K562 (cell line): ENCODE measurements around the gene IPCEF1. TPM values are rescaled to one million over a fixed set of nuclear protein-coding genes. Genes with fewer than 3 reads are reported as not detected.
"Not testable (repeated sequence)": the region's sequence is repeated elsewhere in the genome, so short reads cannot be mapped to it uniquely, and the experiment has no call there.

Source experiments
- ATAC-seq: fragments of 200-7000 bp; cut with Tn5 transposase; 3 replicates; pipeline ENCODE4 v1.9.1; 2020; ENCODE audit warnings: moderate library complexity
- BruUV-seq: library from RNA; stranded (reverse); fragments of 400-500 nt; replicated peaks from 2 replicates; lab custom pipeline; 2021; lab: Mats Ljungman, UMichigan
- CTCF ChIA-PET: fragments of 300-600 bp; formaldehyde crosslinking; extraction: SDS; loops from one replicate; lab custom pipeline; 2021; ENCODE audit warnings: low intra/inter-chr PET ratio; lab: Yijun Ruan, JAX
- POLR2A ChIA-PET: fragments of 300-600, 350-650 bp; sonication (Branson Sonifier 250); formaldehyde crosslinking; extraction: SDS; loops from one replicate; lab custom pipeline; 2021; ENCODE audit warnings: antibody characterized with exemption, inconsistent platforms; lab: Yijun Ruan, JAX
- DNase-seq, 4 experiments: peaks; one replicate each; pipeline versions ENCODE4 v3.0.0 to v3.0.0-alpha.2; 2011 to 2018; ENCODE audit warnings: low spot score in 3 of 4, mixed read lengths in 3 of 4; ENCODE audit errors: extremely low read depth in 1 of 4
- FAIRE-seq: peaks from 2 replicates; lab custom pipeline; 2011; peaks lifted over from hg19 to GRCh38; lab: Jason Lieb, UNC
- H2AFZ ChIP-seq: 2 replicates; pipeline ENCODE4 v1.6.0; 2011; ENCODE audit warnings: low read depth, low read length, control low read depth, inconsistent platforms
- H3K27ac ChIP-seq: fragments of 200-600 bp; 3 replicates; pipeline ENCODE4 v1.8.0; 2011; ENCODE audit warnings: low read depth, mild to moderate bottlenecking, control low read depth, inconsistent platforms, low read length, moderate library complexity, mixed read lengths; ENCODE audit errors: extremely low read depth
- H3K27me3 ChIP-seq, 2 experiments: fragments of 300-600 bp in 1 of 2; 2 replicates in 1 of 2; 3 replicates in 1 of 2; pipeline versions ENCODE4 v1.6.0 to v1.8.0; 2011; ENCODE audit warnings: inconsistent platforms in 2 of 2, low read length in 2 of 2, mild to moderate bottlenecking in 1 of 2, mixed read lengths in 1 of 2, moderate library complexity in 1 of 2; ENCODE audit not compliant: control insufficient read depth in 2 of 2, insufficient read depth in 2 of 2
- H3K36me3 ChIP-seq: fragments of 300-600 bp; 3 replicates; pipeline ENCODE4 v1.8.0; 2011; ENCODE audit warnings: mild to moderate bottlenecking, low read length, inconsistent platforms; ENCODE audit not compliant: control insufficient read depth, insufficient read depth
- H3K4me1 ChIP-seq, 2 experiments: fragments of 200-600 bp in 1 of 2; replicated peaks in 1 of 2; 2 replicates in 1 of 2; 3 replicates in 1 of 2; pipeline versions ENCODE4 v1.5.1 to v1.8.0; 2011; ENCODE audit warnings: inconsistent platforms in 2 of 2, low read length in 2 of 2, mild to moderate bottlenecking in 1 of 2, mixed read lengths in 1 of 2, moderate library complexity in 1 of 2; ENCODE audit not compliant: control insufficient read depth in 2 of 2, insufficient read depth in 2 of 2
- H3K4me2 ChIP-seq: 2 replicates; pipeline ENCODE4 v1.6.1; 2011; ENCODE audit warnings: low read length, control low read depth, inconsistent platforms, mixed read lengths; ENCODE audit not compliant: insufficient read depth
- H3K4me3 ChIP-seq: fragments of 200-600 bp; sonication (generic), shearing (Covaris generic); 2 replicates; pipeline ENCODE4 v1.5.1; 2016; ENCODE audit warnings: control low read depth, inconsistent platforms
- H3K79me2 ChIP-seq: fragments of 200-600 bp; 3 replicates; pipeline ENCODE4 v1.8.0; 2011; ENCODE audit warnings: low read length, inconsistent platforms; ENCODE audit not compliant: control insufficient read depth, insufficient read depth
- H3K9ac ChIP-seq, 2 experiments: 2 replicates each; pipeline versions ENCODE4 v1.6.0 to v1.6.1; 2011; ENCODE audit warnings: low read depth in 2 of 2, low read length in 2 of 2, control low read depth in 1 of 2, inconsistent platforms in 1 of 2, mild to moderate bottlenecking in 1 of 2, mixed read lengths in 1 of 2; ENCODE audit not compliant: insufficient read depth in 1 of 2
- H3K9me1 ChIP-seq: one replicate; pipeline ENCODE4 v1.6.0; 2011; ENCODE audit warnings: inconsistent platforms, mild to moderate bottlenecking, low read length, moderate library complexity; ENCODE audit not compliant: control insufficient read depth, insufficient read depth
- H3K9me3 ChIP-seq: replicated peaks from 2 replicates; pipeline ENCODE4 v1.5.1; 2011; ENCODE audit warnings: low read depth, low read length, inconsistent platforms; ENCODE audit not compliant: control insufficient read depth, insufficient read depth
- H4K20me1 ChIP-seq: replicated peaks from 2 replicates; pipeline ENCODE4 v1.6.1; 2011; ENCODE audit warnings: low read length, inconsistent platforms, mixed read lengths; ENCODE audit not compliant: control insufficient read depth, insufficient read depth
- NCOA2 ChIP-seq, 2 experiments: fragments of 450-650 bp; IDR thresholded peaks; 2 replicates each; pipeline ENCODE4 v1.6.1; 2018; ENCODE audit warnings: mild to moderate bottlenecking in 2 of 2, moderate library complexity in 1 of 2; ENCODE audit not compliant: partially characterized antibody in 2 of 2
- ZNF592 ChIP-seq: fragments of 450-650 bp; IDR thresholded peaks from 2 replicates; pipeline ENCODE4 v1.6.1; 2017; ENCODE audit warnings: antibody characterized with exemption, mild to moderate bottlenecking
- ZNF75A ChIP-seq: fragments of 450-650 bp; formaldehyde crosslinking; IDR thresholded peaks from 2 replicates; pipeline ENCODE4 v1.4.0; 2020; ENCODE audit warnings: mild to moderate bottlenecking
- WGBS: fragments of 100-300 bp; shearing (Covaris generic); methylation state at CpG from one replicate; pipeline ENCODE4 v1.1.6; 2016; ENCODE audit warnings: low coverage, mixed read lengths; ENCODE audit not compliant: insufficient coverage; ENCODE audit errors: missing lambda C conversion rate; 5-methylcytosine and 5-hydroxymethylcytosine counted together
- in situ Hi-C: fragments of 300-500 bp; cut with MboI; formaldehyde crosslinking; loops from 4 replicates; pipeline ENCODE4 v1.15.0; 2018; ENCODE audit warnings: inconsistent platforms, mixed read lengths
- intact Hi-C: fragments of 100-400 bp; cut with micrococcal nuclease; formaldehyde crosslinking; loops from 2 replicates; pipeline ENCODE4 v1.14.2; 2022
- polyA plus RNA-seq, 8 experiments: library from polyadenylated mRNA; depleted of rRNA in 4 of 8; stranded (reverse) in 5 of 8; unstranded in 3 of 8; fragments of >200 nt; fragmentation: Nextera tagmentation in 2 of 8; fragmentation: Illumina TruSeq in 1 of 8; extraction: Ambion mirVana in 2 of 8; extraction: Trizol in 1 of 8; gene quantifications; 2 replicates each; pipeline versions ENCODE4 v1.2.1 to v1.2.3, GENCODE V29; 2011 to 2014; ENCODE audit warnings: inconsistent platforms in 1 of 8, missing spikeins in 1 of 8
- total RNA-seq, 7 experiments: library from RNA; depleted of rRNA in 6 of 7; stranded (reverse); fragments of >200 nt in 6 of 7; fragmentation: Illumina TruSeq in 2 of 7; extraction: Trizol in 2 of 7; gene quantifications; 2 replicates each; pipeline versions ENCODE4 v1.2.1 to v1.2.3, GENCODE V29; 2011 to 2021; ENCODE audit warnings: low replicate concordance in 1 of 7

Gene IPCEF1
- total and polyA plus RNA-seq, 9 of the 15 experiments (the other 6 are each of a cell fraction or from before 2014, with no cell fraction given): 0.14 to 0.18 TPM; not detected in 7

GRCh38 chr6:154202339-154202738 is 154.3 kb downstream of the IPCEF1 start (continued):
- TF ChIP-seq ZNF592 (no peak), NCOA2 (IDR thresholded peaks at IDR 0.05; ENCODE audit: partially characterized antibody in 2 of 2) (no peak), ZNF75A (CRISPR knock-in tag) (no peak)

GRCh38 chr6:154201688-154202087 is 154.9 kb downstream of the IPCEF1 start:
- ATAC-seq, H3K9ac ChIP-seq, H3K27me3 ChIP-seq, H3K79me2 ChIP-seq, H3K9me1 ChIP-seq, H3K4me3 ChIP-seq, in situ Hi-C loops, H4K20me1 ChIP-seq, FAIRE-seq, H2AFZ ChIP-seq, DNase-seq, H3K36me3 ChIP-seq, H3K4me1 ChIP-seq, H3K9me3 ChIP-seq, BruUV-seq, H3K27ac ChIP-seq, intact Hi-C loops, CTCF ChIA-PET, H3K4me2 ChIP-seq: not testable (repeated sequence)
- 1% methylated on average over 4 of the region's 4 CpGs for WGBS
- POLR2A ChIA-PET: interaction anchor here (0.6 kb wide), 2 partner anchors 19 to 20 kb away, joined by 3 read pairs; no protein-coding TSS in a partner anchor
